Ramos (cell line): ENCODE measurements around the gene ELK4.

ENCODE experiments used
- in situ Hi-C: fragments of 300-500 bp; cut with MboI; formaldehyde crosslinking; loops from one replicate; pipeline ENCODE4 v1.14.3; 2022; ENCODE audit warnings: low sequenced_read_pairs; ENCODE audit not compliant: unreplicated experiment

Gene ELK4, protein sequence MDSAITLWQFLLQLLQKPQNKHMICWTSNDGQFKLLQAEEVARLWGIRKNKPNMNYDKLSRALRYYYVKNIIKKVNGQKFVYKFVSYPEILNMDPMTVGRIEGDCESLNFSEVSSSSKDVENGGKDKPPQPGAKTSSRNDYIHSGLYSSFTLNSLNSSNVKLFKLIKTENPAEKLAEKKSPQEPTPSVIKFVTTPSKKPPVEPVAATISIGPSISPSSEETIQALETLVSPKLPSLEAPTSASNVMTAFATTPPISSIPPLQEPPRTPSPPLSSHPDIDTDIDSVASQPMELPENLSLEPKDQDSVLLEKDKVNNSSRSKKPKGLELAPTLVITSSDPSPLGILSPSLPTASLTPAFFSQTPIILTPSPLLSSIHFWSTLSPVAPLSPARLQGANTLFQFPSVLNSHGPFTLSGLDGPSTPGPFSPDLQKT

GRCh38 chr1:205631768-205632668 is at the start of gene ELK4:
TSS of gene ELK4 (minus strand) at chr1:205632011. CDS start at chr1:205623882, 8,129 bp downstream.
- in situ Hi-C loops, result no loop called here

DNA sequence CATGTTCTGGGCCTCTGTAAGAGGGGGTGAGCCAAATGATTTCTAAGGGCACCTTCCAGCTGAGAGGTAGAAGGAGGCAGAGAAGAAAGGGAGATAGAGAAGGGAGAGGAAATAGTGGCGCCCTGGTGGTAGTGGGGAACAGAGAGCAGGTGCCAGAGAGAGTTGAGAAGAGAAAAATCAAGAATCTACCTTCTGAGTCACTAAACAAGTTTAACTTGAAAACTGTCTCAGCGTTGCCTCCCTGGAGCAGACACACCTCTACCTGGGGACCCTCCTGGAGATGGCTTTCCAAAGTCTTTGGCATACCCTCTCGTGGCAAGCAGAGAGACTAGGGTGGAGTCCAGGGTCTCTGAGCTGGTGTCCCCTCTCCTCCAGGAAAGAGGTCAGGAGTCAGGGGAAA is 49.6 kb upstream of the ELK4 start:
- in situ Hi-C loops, result no loop called here

DNA sequence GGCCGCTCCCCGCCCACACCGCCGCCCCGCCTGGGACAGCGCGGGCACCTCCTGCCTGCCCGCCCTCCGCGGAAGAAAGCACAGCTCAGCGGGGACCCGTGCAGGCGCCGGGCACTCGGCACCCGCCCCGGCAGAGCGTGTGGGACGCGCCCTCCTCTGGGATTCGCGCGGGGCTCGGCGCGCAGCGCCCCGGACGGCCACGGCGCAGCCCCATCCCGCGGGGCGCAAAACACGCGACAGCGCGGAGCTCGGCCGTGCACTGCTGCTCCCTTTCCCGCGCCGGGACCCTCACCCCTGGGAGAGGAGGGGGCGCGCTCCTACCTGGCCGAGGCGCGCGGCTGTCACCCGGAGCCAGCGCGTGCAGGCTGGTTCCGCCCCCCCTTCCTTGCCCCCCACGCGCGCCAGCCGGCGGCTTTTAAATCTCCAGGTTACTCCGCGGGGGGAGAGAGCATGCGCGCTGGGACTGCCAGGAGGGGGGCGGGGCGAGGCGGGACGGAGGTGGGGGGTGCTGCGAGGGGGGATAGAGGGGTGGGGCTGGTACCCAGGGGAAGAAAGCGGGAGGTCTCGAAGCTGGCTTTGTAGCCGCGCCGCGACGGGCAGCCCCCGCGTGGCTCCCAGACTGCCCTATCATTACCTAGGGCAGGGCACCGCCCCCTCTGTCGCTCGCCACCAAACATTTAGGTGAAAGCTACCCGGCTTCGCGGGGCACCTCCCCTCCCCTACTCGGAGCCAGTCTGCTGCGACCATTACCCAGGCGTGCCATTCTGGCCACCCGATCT is 48.5 kb upstream of the ELK4 start, which contains the start of gene SLC45A3:
Gene SLC45A3, minus strand, starts transcription at position 437 of the 779 bp plus-strand sequence. CDS start 15,853 bp downstream, outside the sequence.
- in situ Hi-C loops, result no loop called here

- in situ Hi-C loops, result no loop called here
Observed at GRCh38 chr1:205678286-205679111, 46.7 kb upstream of the ELK4 start.

DNA sequence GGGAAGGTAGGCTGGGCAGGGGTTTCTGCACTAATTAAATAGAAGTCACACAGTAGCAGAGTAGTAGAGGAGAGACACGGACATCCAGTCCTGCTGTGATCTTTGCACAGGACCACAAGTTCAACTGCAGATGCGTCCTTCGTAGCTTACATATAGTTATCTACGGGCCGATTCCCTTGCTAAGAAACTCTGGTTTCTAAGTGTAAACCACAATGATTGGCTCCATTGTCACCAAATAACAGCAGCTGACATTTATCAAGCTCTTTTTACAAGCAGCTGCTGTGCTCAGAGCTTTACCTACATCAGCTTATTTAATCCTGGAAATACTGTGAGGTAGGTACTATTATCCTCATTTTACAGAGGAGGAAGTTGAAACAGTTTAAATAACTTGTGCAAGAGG is 45.4 kb upstream of the ELK4 start:
- in situ Hi-C loops, result no loop called here

DNA sequence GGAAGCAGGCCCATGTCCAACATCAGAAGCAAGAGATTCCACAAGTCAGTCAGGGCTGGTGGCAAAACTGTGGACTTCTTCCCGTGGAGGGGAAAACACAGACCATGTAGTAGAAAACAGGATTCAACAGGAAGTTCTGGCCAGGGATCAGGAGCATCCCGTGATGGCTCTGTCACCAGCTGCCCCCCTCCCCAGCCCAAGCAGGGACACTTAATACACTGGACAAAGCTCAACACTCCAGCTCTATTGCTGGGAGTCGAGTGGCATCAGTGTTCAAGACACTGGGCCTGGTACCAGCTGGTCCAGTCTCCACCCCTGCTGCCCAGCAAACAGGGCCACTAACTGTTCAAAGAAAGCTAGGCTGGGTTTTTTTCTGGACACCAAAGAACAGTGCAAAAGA is 44.8 kb upstream of the ELK4 start:
- in situ Hi-C loops, result no loop called here

- in situ Hi-C loops, result no loop called here
Observed at GRCh38 chr1:205676002-205676401, 44.2 kb upstream of the ELK4 start.

DNA sequence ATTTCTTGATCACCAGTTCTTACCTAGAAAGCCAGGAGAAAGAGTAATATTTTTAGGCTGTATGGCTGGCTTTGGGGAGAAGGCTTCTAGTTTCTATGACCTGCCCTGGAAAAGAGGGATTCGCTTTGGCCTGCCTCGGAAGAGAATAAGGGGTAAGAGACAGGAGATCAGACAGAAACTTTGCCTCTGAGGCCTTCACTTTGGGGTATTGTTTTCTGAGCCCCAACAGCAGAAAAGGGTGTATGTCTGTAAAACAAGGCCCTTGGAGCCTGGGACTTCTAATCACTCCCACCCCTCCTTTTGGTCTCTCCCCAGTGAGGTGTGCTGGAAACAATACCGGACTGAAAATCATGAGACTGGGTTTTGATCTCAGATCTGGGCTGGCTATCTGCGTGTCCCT is 43.4 kb upstream of the ELK4 start:
- in situ Hi-C loops, result no loop called here

DNA sequence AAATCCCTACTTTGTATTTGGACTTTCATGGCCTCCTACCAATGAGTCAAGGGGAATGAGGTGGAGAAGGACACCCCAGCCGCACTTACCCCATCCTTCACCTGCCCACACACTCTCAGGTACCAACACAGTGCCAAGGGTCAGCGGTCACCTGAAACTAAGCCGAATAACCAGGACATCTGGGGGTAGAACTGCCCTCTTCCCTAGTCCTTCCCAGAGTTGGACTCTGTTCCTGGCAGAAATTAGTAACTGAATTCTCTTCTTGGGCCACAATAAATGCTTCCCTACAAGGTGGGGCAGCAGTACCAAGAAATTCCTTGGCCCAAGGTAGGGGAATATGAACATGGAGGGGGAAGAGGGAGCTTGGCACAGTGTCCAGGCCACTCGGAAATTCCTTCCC is 41.2 kb upstream of the ELK4 start:
- in situ Hi-C loops, result no loop called here

GRCh38 chr1:205672395-205672889 is 40.6 kb upstream of the ELK4 start:
- in situ Hi-C loops, result no loop called here

DNA sequence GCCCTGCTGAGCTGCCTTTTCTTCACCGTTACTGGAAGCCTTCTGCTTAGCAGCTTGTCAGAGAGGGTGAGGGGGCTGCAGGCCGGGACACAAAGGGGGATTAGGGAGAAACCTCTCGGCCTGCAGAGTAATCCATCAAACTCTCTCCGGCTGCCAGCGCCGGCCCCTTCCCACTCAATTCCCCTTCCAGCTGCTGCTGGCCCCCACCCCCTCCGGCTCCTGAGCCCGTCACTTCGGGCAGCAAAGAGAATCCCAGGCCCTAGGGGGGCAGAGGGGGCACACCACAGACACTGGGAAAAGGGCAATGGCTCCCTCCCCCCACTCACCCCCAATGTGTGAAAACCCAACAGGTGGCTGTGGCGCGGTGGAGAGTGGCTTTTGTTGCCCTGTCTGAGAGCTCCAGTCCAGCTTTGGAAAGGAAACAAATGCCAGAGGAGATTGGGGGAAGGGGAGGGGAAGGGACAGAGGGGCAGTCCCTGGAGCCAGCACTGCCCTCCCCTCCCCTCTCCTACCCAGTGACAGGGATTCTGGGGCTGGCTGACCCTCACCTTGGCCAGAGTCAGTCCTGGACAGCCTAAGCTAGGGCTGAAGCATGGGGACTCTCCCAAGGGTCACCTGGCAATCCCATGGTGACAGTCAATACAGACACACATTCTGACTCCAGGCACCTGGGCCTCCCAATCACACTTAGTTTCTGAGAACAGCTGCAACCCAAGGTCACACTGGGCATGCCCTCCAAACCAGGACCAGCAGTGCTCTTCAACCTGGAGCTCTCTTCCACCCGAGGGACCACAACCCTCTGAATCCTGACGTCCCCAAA is 39.0 kb upstream of the ELK4 start:
- in situ Hi-C loops, result no loop called here

DNA sequence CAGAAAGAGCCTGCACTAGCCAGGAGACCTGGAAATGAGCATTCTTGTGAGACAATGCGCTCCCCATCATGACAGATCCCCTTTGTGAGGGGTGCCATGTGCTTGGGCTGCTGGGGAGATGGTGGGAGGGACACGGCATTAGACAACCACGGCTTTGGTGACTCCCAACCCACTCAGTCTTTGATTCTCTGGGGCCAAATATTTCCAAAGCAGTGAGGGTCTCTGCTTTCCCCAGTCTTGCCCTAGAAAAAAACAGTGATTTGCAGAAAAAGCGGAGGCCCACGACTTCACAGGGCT is 38.3 kb upstream of the ELK4 start:
- in situ Hi-C loops, result no loop called here

- in situ Hi-C loops, result no loop called here
Observed at GRCh38 chr1:205669341-205670149, 37.7 kb upstream of the ELK4 start.

GRCh38 chr1:205668951-205669340 is 37.1 kb upstream of the ELK4 start:
- in situ Hi-C loops, result no loop called here

DNA sequence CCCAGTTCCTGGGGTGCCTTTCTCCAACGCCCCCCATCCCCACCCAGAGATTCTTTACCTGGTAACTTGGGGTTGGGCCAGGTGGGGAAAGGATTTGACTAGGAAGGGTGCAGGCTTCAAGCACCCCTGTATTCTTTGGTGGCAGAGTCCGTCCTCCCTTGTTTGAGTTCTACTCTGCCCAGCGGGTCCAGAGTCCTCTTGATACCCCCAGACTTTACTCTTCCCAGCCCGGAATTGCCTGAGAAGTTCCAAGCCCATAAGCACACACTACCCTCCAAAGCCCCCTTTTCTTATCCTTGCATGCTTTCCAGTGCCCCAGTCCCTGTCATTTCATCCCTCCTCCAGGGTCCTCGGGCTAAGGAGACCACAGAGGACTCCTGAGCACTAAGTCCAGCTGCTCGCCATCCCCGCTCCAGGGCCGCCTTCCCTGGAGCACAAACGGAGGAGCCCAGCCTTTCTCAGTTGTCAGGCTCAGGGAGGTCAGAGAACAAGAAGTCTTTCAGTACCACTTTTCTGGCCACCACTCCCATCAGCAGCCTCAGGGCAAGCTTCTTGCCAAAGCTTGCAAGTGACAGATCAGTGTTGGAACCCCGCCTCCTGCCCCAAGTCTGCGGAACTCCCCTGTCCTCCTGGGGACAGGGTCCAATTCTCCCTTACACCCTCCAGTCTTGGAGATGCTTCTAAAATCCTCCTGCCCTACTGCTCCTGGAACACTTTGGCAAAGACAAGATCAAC is 36.3 kb upstream of the ELK4 start:
- in situ Hi-C loops, result no loop called here

DNA sequence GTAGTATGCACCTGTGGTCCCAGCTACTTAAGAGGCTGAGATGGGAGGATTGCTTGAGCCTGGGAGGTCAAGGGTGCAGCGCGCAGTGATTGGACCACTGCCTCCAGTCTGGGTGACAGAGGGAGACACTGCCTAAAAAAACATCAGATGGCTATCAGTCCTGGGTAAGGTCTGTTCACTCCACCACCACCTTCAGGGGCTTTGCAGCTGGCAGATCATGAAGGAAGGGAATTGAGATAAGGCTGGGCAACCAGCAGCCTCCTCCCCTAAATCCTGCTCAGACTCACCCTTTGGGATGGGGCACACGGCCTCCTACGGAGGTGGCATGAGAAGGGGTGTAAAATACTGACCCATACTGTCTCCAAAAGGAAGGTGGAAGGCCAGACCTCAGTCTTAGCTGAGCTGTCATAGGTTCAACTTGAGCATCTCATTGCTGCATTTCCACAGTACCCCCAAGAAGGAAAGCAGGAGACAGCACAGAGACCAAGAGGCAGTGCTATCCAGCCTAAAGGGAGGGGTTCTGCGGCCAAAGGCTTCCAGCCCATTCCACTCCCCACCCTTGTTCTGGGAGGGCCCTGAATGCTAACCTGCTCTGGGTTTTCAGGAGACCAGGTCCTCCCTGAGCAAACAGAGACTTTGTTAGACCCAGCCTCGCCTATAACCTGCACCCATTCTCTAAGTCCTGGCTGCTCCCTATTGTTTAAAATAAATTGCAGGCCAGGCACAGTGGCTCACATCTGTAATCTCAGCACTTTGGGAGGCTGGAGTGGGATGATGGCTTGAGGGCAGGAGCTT is 34.8 kb upstream of the ELK4 start:
- in situ Hi-C loops, result no loop called here
